Stimulated activated CD8-positive, alpha-beta memory T cell treated with anti-CD3 and anti-CD28 coated beads, Interleukin-12 subunit alpha, Interleukin-12 subunit beta, amount 100 ng/mL, for 24 hours (primary cell): ENCODE data around the gene RALGPS2.

Experiments used
- DNase-seq: peaks from one replicate; pipeline ENCODE4 v3.0.0-alpha.2; 2020; ENCODE audit errors: extremely low read depth

The RALGPS2 gene

DNA sequence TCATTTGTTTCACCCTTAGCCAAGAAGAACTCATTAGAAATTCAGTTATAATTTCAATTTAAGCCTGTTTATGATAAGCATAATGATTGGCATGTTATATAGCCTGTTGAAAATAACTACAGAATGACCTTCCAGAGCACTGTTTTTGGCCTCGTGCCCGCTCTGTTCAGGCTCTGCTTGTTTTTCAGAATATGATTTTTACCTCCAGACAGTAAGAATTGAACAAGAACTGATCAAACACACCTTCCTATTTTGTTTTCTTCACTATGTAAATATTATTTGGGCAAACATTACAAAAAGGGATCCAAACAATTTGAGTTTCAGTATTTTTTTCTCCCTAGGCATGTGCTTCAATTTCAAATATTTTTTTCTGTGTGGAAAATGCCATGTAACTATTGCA is 193.9 kb downstream of the RALGPS2 start:
- DNase-seq, result no peak

DNA sequence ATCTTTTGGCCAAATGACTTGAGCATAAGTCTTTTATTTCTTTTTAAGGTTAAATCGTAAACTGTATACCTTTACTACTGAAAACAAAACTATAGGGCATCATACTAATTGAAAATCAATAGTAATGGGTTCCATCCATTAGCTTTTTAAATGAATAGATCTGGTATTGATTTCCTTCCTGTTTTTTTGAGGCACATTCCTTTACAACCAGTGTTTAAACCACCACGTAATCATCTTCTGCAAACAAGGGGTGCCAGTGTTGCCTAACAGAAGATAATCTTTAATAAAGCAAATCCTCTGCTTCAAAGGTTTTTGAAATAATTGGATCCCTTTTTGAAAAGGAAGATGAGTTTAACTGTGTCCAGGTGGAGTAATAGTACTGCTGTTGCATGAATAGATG is 194.5 kb downstream of the RALGPS2 start:
- no peak for DNase-seq

DNA sequence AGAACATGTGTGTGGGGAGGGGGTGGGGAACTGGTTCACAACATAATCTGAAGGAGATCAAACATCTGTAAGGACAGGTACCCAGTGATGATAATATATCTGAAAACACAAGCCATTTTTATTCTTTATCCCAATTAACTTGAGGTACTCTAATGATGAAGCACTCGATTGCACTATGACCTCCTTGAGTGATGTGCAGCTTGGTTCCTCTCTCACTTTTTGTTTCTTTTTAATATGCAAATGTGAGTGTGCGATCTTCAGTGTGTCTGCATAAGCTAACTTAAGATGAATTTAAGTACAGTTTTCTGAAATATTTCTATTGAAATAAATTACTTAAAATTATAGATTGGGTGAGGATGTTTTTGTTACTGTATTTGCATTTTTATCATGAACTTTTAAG is 196.5 kb downstream of the RALGPS2 start:
- DNase-seq, result no peak

DNA sequence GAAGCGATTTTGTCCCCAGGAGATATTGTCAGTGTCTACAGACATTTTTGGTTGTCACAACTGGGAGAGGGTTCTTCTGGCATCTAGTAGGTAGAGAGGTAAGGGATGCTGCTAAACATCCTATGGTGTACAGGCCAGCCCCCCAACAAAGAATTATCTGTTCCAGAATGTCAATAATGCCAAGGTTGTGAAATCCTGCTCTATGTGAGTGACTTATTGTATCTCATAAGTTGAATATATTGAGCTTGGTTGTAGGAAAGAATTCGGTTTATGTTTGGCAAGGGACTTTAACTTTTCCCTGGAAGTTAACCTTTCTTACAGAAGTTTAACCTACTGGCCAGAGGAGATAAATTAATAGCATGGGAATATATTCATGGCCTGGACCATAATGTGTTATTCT is 198.5 kb downstream of the RALGPS2 start:
- DNase-seq, result no peak

DNA sequence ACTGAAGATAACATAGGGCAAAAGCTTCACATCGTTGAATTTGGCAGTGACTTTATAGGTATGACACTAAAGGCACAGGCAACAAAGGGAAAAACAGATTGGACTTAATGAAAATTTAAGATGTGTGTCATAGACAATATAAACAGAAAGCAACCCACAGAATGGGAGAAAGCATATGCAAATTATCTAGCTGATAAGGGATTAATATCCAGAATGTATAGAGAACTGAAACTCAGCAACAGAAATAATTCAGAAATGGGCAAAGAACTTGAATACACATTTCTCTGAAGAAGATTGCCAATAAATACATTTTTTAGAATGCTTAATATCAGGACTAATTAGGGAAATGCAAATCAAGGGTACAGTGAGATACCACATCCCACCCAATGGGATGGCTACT is 201.0 kb downstream of the RALGPS2 start:
- DNase-seq, result no peak

DNA sequence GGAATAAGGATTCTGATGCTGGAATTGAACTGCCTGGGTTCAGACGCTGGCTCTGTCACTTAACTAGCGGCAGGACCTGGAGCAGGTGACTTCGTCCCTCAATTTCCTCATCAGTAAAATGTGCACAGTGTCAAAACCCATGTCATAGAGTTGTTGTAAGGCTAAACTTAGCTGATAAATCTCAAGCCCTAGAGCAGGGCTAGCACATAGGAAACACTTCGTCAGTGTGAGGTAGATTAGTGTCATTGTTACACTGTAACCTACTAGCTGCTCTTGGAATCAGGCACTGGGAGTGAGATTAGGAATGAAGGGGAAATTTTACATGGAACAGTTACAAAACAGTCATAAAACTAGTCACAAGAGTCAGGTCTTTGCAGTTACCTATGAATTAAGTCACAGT is 202.0 kb downstream of the RALGPS2 start:
- DNase-seq, result no peak

DNA sequence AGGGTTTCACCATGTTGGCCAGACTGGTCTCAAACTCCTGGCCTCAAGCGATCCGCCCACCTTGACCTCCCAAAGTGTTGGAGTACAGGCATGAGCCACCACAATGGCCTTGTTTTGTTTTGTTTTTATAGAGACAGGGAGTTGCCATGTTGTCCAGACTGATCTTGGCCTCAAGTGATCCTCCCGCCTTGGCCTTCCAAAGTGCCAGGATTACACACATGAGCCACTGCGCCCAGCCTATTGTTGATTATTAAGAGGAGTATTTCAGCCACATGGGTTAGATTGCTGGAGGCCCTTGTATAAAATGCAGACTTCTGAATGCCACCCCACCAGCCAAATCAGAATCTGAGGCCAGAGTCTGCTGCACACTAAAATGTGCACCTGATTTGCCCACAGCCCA is 203.0 kb downstream of the RALGPS2 start:
- DNase-seq, result no peak

DNA sequence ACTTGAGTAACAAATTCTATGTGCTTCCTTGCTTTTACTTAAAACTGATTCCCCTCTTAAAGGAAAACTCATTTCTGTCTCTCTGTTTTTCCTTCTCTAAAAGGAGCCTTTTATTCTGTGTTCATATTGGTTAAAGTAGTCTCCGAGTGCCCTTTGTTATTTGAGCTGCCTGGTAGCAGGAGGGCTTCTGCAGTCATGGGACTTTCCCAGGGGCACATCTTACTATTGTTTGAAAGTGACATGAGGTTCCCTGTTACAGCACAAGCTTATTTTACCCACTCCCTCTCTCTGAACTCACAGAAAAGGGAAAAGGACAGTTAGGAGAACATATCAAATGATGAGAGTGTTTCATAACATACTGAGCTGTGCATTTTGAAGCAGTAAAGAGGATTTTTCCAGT is 203.9 kb downstream of the RALGPS2 start:
- no peak for DNase-seq

DNA sequence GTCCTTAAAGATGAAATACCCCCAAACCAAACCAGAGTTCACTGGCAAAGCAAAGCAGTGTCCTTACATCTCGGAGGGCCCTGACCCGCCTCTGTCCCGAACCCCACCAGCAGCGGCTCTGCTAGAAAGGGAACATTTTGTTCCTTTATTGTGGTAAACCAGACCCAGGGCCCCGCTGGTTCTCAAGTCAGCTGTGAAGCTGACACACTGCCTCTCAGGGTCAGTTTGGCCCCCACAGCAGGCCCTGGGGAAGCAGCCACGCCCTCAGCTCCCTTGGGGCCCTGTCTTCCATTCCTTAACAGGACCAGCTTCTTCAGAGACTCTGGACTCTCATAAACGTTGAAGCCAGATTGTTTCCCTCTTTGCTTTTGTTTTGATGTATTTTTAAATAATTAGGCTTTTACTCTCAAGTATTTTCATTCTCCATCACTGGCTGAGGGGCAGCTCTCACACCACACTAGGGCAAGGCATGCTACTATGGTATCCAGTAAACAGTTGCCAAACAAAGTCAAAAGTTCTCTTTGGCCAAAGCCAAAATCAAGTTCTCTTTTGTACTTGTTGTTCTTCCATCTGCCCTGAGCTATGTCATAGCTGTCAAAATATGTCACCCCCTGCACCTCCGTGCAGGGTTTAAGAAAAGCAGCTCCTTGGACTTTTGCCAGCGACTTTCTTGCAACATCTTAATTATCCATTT is 207.0 kb downstream of the RALGPS2 start:
- no peak for DNase-seq

DNA sequence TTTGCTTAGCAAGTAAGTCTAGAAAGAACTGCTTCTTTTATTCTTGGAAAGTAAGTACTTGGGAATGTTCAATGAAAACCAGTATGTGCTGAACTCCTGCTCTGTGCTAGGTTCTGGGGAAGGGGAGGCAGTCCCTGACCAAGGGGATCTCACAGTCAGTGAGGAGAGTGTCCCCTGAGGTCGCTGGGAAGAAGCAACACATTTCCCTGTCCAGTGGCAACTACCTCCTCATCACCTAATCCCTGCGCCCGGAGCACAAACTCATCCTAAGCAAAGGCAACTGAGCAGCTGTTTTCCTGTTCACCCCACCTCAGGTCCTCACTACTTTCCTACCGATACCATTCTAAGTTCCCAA is 207.5 kb downstream of the RALGPS2 start:
- DNase-seq, result no peak

DNA sequence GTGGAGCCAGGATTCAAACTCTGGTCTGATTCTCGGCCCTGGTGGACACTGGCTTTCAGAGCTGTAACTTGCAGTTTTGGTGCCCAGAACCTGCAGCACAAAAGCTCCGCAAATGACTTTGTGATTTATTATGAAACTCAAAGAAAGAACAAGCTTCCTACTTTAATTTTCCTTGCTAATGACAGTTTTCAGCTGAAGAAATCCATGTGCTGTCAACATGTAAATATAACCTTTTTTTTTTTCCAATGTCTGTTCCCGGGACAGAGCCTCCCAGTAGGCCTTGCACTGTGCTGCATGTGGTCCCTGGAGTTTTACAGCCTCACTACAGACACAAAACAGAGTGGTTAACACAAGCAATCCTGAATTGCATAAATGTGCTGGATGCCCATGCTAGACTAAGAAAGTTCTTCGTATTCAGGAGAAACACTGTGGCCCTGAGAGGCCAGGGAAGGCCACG is 208.1 kb downstream of the RALGPS2 start:
- no peak for DNase-seq

DNA sequence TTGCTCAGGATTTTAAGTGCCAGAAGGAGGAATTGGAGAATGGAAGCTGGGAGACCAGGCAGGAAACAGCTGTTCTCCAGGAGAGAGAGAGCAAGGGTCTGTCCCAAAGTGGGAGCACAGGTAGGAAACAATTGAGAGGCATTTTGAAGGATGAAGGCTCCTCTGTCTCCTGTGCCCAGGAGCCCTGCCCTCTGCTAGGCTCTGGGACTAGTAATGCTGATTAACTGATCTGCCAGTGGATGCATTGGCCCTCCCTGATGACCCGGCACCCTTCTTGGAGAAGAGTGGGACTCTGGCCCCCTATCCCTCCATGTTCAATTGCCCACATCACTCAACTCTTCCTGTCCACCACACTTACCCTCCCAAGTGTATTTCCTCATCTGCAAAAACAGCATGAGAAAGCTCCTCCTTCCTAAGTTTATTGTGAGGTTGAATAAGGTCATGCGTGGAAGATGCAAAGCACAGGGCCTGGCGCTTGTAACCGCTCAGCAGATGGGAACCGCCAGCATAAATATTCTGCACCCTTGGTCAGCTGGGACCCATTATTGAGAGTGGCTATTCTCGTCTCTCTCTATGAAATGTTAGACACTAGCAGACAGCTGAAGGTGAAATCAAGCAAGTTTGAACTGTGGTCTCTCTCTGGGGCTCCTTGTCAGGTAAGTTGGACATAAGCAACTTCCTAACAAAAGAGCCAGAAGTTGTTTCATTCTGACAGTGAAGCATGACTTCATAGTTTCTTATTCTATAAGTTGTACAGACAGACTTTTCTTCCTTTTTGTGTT is 208.9 kb downstream of the RALGPS2 start:
- no peak for DNase-seq

DNA sequence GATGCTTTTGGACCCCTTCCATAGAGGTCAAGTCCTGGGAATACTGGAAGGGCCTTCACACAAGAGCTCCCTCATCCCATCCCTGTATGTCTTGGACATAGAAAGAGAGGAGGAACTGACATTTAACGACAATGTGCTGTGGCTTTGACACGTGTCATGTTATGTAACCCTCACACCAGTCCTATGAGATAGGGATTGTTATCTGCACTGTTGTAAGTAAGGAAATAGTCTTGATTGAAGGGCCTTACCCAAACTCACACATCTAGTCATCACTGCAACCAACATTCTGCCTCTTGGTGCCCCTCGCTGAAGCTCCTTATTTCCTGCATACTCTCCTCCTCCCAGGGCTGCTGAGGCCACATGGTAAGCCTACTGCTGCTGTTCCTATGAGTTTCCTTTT is 209.5 kb downstream of the RALGPS2 start:
- no peak for DNase-seq

DNA sequence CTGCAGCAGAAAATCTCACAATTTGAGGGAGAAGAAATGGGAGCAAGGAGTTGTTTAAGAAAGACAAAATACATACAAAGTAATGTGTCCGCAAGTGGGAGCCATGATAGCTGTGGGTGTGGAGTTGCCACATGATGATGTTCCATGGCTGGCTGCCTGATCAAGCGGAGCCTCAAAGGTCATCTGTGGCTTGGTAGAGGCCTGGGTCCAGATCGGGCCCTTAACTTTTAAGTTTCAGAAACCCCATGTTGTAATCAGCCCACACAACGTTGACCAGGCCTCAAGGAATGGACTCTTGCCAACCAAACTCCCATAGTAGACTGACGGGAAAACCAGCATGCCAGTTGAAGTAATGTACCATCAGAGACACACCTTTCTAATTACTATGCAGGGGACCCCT is 210.6 kb downstream of the RALGPS2 start:
- no peak for DNase-seq

DNA sequence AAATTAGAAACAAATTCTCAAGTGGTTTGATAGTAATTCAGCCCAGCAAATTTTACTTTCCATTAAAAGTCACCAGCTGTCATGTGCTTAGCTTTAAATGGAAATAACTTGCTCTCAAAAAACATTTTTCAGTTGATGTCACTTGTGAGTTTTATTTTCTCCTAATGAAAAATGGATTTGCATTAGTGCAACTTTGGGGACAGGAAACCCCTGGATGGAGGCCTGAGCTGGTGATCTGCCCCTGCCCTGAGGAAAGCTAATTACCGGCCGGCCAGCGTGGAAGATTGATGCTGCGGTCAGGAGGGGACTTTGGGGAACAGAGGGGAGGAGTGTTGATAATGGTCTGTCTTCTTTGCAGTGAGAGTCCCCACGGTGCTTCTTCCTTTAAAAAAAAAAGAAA is 212.7 kb downstream of the RALGPS2 start:
- no peak for DNase-seq

DNA sequence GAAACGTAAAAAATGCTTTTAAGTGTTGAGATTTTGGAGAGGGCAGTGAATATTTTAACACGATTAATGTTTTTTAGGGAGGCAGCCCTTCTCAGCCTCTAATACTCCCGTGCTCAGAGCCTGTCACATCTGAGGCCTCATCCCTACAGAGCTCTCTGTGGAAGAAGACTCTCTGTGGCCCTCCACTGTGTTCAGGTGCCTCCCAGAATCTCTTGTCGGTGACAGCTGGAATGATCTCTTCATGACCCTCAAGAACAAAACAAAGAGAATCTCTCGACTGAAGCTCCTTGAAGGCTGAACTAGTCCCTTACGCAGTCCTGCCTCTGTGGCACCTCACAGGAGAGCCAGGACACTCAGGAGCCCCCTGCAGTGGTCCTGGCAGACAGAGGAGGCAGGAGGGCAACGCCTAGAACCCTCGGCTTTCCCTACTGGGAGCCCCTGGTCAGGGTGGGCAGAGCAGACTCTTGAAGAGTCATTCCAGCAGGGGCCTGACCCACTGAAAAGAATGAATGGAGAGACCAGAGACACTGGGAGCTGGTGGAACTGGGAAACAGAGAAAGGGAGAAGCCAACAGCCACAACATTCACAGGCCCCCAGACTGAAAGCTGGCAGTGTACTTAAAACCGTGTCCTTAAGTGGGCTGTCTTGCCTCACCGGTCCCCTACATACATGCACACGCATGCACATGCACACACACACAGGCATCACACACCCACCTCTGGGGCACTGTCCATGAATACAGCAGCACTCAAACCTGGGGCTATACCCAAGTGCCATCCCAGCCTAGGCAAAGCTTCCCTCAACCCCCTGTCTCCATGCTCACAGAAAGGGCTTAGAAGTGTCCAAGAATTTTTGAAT is 213.3 kb downstream of the RALGPS2 start:
- DNase-seq, result no peak

DNA sequence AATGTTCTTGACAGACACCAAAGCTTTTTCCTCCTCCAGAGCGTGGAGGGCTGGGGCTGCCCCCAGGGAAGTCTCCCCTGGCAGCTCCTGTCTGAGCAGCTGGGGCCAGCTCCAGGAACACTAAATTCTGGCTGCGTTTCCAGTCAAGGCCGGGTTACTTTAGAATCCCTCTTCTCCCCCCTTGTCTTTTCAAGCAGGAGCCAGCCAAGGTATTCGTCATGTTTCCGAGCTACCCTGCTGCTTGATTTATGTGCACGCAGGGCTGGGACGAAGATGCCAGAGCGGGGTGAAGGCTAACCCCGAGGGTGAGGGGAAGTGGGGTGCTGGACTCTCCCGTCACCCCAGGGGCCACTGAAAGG is 213.9 kb downstream of the RALGPS2 start:
- DNase-seq, result no peak

DNA sequence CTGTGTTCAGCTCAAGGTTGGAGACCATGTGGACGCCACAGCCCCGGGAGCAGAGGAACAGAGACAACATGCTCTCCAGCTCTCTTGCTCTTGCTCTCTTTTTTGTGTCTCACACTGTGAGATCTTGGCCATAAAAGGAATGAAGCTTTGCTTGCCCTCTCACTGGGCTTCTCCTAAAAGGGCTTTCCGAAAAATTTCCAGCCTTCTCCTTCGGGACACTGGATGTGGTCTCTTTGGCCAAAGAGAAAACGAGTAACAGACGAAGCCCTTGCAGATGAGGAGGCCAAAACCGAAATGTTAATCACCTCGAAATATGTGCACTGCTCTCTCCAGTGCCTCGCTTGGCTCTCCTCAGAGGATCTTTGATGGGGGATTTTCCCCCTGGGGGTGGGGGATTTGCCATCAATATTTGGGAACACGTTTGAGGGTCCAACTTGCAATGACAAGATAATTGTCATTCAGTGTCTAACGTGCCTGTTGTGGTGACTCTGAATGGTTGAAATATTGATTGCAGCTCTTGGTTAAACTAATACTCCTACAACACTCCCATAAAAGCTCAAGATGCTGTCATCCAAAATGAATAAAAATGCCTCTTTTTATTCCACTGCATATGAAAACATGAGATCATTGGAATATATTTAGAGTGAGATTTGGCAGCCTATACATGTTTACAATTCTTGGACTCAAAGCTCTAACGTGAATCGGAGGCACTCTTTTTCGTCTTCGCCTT is 214.5 kb downstream of the RALGPS2 start:
- DNase-seq, result no peak

DNA sequence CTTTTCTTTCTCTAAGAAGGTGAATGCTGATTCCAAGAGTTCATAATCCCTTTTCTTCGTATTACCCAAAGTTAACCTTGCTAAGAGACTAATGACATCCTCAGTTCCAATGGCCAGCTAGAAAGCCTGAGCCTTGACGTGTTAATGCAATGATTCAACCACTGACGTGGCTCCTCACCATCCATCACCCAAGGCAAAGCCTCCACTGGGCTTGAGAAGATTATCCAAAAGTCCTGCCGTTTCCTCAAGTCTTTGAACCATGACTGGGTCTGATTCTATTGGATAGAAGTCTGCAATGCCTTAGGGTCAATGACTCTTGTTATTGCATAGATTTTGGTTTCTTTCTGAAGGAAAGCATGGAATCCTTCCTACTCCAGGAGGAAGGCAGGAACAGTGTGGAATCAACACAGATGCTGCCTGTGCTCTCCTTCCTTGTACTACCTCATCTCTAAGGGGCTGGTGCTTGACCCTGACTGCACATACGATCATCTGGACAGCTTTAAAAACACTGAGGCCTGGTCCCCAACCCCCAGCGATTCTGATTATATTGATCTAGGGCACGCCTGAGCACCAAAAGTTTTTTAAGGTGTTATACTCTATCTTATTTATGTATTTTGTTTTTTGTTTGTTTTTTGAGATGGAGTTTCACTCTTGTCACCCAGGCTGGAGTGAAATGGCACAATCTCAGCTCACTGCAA is 215.2 kb downstream of the RALGPS2 start:
- DNase-seq, result no peak

DNA sequence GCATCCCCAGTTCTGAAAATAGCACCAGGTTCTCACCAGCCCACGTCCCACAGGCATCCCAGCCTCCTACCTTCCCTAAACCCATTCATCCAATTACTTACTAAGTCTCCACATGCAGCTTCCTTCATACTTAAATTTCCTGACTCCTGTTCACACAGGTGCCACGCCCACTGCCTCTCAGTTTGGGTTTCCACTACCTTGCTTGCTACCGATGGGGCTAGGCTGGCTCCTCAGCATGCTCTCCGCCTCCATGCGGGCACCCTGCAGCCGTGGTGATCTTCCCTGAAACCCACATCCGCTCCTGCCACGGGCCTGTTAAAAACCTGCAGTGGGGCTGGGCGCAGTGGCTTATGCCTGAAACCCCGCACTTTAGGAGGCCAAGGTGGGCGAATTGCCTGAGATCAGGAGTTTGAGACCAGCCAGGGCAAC is 216.2 kb downstream of the RALGPS2 start:
- no peak for DNase-seq

DNA sequence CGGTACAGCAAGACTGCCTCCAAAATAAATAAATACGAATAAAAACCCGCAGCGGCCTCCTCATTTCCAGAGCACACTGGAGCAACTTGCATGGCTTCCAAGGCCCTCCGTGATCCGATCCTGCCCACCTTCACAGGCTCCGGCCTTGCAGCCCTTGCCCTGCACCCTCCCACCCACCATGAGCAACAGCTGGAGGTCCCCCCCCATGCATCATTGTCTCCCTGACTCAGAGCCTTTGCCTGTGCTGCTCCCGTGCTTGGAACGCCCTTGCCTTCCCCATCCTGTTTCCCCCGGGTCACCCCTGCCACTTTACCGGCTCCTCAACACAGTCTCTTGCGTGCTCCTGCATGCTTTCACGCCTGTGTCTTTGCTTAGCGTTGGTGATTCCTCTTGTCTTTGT is 216.8 kb downstream of the RALGPS2 start:
- no peak for DNase-seq
